22Rv1 (cell line): Measurements from ENCODE around the gene WIPI1.

Experiments
- H3K27ac ChIP-seq: fragments of 450-650 bp; 2 replicates; pipeline ENCODE4 v1.5.1; 2017
- ZFX ChIP-seq: fragments of 450-650 bp; IDR thresholded peaks from 2 replicates; pipeline ENCODE4 v1.6.1; 2017; ENCODE audit warnings: antibody characterized with exemption, borderline replicate concordance
- TF ChIP-seq, protein P1 (sequence below): fragments of 450-650 bp; IDR thresholded peaks from 2 replicates; pipeline ENCODE4 v1.5.1; 2017; ENCODE audit warnings: mild to moderate bottlenecking

The WIPI1 gene

DNA sequence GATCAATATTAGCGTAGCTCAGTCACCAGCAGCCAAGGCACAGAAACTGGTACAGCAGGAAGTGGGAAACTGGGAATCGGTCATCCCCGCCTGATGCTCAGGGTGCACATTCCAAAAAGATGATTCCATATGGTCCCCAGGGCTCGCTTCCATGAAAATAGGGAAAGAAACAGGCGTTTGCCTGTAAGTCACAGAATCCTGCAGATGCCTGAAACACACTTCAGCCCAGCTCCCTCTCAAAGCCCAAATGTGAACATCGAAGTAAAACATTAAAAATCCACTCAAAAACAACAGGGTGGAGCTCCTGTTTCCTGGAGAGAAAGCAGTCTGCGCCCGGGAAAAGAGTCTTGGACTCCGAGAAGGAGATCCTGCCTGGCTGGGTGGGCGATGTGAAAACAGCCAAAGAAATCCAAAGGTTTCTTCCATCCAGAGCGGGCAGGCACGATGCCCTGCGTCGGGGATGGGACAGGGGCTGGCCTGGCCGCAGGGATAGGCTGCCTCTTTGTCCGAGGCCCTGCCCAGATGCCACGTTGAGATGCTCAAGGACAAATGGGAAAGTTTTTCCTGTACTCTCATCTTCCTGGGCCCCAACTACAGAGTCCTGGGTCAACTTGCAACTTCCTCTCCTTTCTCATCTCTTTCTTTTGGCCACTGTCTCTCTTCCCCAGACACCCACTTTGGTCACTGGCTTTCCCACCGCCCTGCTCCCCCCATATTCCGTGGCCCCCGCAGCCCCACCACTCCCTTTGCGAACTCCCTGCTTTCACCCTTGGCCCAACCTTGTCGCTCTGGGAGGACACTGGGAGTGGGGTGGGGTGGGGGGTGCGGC is 743 bp downstream of the WIPI1 start:
- no peak for TF ChIP-seq ZFX
- TF ChIP-seq, protein P1, sequence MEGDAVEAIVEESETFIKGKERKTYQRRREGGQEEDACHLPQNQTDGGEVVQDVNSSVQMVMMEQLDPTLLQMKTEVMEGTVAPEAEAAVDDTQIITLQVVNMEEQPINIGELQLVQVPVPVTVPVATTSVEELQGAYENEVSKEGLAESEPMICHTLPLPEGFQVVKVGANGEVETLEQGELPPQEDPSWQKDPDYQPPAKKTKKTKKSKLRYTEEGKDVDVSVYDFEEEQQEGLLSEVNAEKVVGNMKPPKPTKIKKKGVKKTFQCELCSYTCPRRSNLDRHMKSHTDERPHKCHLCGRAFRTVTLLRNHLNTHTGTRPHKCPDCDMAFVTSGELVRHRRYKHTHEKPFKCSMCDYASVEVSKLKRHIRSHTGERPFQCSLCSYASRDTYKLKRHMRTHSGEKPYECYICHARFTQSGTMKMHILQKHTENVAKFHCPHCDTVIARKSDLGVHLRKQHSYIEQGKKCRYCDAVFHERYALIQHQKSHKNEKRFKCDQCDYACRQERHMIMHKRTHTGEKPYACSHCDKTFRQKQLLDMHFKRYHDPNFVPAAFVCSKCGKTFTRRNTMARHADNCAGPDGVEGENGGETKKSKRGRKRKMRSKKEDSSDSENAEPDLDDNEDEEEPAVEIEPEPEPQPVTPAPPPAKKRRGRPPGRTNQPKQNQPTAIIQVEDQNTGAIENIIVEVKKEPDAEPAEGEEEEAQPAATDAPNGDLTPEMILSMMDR, result no peak
- peak overlapping the region; percentile 71 for H3K27ac ChIP-seq

DNA sequence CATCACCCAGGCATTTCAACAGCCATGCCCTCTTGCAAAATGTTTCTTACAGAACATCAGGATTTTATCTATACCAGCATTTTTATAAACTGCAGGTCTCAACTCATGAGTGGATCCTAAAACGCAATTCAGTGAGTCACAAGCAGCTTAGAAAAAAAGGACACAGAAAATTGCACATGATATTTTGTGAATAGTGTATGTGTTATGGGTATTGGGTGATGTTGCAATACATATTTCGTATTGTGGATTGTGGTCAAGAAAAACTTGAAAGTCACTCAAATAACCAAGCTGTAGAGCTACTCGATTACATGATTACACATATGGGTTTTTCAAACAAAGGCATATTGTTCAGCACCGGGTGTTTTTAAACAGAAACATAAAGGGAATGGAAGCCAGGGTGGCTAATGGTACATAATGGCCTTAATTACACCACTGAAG is 1.4 kb downstream of the WIPI1 start:
- H3K27ac ChIP-seq, result peak overlapping the region; percentile 71; the same call in 1 of the 2 replicates
- TF ChIP-seq, protein P1, result no peak
- no peak for TF ChIP-seq ZFX

DNA sequence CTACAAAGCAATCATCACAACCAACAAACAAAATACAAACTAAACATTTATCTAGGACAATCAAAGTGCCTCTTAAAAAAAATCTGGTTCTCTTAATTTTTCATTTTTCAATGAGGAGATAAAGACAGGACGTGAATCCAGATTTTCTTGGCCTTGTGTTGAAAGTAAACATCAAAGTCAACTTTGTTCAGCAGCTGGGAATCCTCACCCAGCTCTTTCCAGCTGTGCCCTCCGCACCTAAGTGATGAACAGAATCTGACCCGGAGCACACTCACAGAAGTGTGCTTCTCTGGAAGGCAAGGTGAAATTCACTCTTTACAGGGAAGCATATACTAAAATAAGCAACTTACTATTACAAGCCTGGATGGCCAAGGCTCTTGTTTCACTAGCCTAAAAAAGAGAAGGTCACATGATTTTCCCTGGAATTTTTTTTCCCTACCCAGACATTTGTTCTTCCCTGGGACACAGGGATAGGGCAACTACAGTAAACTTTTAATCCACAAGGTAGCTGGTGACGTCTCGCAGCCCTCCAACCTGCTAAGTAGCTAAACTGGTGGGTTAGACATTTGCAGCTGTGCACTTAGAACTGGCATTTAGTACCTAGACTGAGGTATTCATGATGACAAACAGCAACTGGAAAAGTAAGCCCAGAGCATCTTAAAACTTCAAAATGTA is 3.2 kb downstream of the WIPI1 start:
- TF ChIP-seq, protein P1, result no peak
- TF ChIP-seq ZFX, result no peak
- no peak overlapping the region for H3K27ac ChIP-seq

DNA sequence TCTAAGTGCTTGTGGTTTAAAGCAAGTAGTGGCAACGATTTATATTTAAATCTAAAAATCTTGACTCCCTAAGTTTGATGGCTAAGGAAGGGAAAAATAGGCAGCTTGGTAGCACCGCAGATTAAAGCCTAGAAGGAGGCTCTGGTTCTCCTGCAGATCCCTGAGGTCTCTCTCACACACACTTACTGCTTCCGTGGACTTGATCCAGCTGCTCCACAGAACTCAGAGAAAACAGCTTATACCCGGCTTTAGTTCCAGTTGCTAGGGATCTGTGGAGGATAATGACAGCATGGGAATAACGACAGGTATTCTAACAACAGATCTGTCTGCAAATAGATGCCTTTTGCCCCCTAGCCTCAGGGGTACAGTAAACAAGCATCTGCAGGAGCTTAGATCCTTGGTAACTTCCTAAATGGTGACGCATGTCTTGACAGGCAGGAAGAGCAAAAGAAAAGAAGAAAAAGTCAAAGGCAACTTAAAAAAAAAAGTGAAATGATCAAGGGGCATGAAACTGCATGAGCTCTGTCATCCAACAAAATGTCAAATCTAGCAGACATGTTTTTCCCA is 4.5 kb downstream of the WIPI1 start:
- no peak overlapping the region for H3K27ac ChIP-seq
- TF ChIP-seq ZFX, result no peak
- TF ChIP-seq, protein P1, result no peak

DNA sequence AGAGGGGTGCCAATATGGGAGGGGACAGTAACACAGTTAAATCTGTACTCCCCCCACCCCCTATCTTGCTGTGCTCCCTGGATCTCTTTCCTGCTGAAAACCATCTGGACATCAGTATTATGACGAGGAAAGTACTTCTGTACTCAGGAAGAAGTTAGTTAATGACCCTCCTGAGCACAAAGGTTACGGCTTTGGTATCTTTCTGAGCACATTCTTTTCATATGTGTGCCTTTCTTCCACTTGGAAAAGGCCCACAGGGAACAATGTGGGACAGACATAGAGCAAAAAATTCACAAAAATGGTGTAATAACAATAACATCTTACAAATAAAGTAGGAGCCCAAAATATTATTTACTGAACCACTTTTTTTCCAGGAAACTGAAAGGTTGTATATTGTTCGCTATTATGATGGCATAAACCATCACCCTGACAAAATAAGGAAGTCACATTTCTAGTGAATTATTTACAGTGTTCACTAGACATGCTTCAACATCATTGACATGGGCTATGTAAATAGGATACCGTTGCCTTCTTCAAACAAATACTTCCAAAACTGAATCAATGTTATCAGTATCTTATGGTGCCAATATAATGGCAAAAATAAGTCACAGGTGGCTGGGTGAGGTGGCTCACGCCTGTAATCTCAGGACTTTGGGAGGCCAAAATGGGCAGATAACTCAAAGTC is 5.5 kb downstream of the WIPI1 start:
- H3K27ac ChIP-seq, result no peak overlapping the region
- no peak for TF ChIP-seq ZFX
- TF ChIP-seq, protein P1, result no peak

DNA sequence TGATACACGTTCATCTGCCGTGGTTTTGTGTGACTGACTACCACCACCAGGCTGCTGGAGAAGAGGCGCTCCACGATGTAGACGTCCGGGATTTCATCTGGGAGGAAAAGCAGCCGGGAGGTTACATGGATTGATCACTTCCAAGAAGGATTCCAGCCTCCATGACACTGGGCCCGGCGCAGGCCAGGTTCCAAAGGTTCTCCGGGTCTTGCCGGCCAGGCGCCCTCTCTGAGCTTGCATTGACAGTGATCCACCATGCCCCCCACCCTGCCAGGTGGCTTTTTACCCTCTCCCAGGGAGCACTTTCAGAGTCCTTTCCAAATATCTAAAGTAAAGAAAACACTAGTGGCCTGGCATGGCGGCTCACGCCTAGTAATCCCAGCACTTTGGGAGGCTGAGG is 6.5 kb downstream of the WIPI1 start:
- no peak for TF ChIP-seq ZFX
- TF ChIP-seq, protein P1, result no peak
- H3K27ac ChIP-seq, result no peak overlapping the region
